ENCODE results near the gene PDIA3. TPM values are rescaled to one million over a fixed set of nuclear protein-coding genes. Genes with fewer than 3 reads are reported as not detected.

The PDIA3 gene
- total and polyA plus RNA-seq, 2 of the 13 experiments (the other 11 are each of a cell fraction or from before 2014, with no cell fraction given): 238 to 433 TPM

- no peak for TF ChIP-seq ZFP36 (IDR thresholded peaks at IDR 0.05; ENCODE audit: borderline replicate concordance, low read depth, low read length, partially characterized antibody)
- TF ChIP-seq FOXP4 (CRISPR knock-in tag; IDR thresholded peaks at IDR 0.05): peak; percentile 39; the same call in 1 of the 2 replicates
- peak; percentile 16; the same call in 1 of the 2 replicates for TF ChIP-seq IRF9 (CRISPR knock-in tag; IDR thresholded peaks at IDR 0.05; ENCODE audit: borderline replicate concordance)
- no peak for TF ChIP-seq CREB3 (CRISPR knock-in tag; IDR thresholded peaks at IDR 0.05)
- TF ChIP-seq MATR3 (CRISPR knock-in tag; IDR thresholded peaks at IDR 0.05): no peak
- no peak for TF ChIP-seq ELF3 (CRISPR knock-in tag; IDR thresholded peaks at IDR 0.05)
- TF ChIP-seq ISX (CRISPR knock-in tag; conservative IDR thresholded peaks at IDR 0.05): no peak; the same call in 1 of the 2 replicates
- TF ChIP-seq ZNF639 (CRISPR knock-in tag; conservative IDR thresholded peaks at IDR 0.05): peak; percentile 62; the same call in 1 of the 2 replicates
- TF ChIP-seq ZNF547 (CRISPR knock-in tag; IDR thresholded peaks at IDR 0.05): peak; percentile 80
- no peak for TF ChIP-seq ZNF333 (CRISPR knock-in tag; IDR thresholded peaks at IDR 0.05; ENCODE audit: borderline replicate concordance)
- TF ChIP-seq HNRNPH1 (optimal IDR thresholded peaks at IDR 0.05; ENCODE audit: low read depth, low read length): no peak
- TF ChIP-seq PHF20 (CRISPR knock-in tag; IDR thresholded peaks at IDR 0.05): no peak; the same call in 1 of the 2 replicates
- 0 out of 2 replicates have a peak, but pooled peaks have one; percentile 38 for TF ChIP-seq SAFB2 (CRISPR knock-in tag; IDR thresholded peaks at IDR 0.05; ENCODE audit: borderline replicate concordance, low read depth)
- peak; percentile 48 for TF ChIP-seq ZNF18 (CRISPR knock-in tag; IDR thresholded peaks at IDR 0.05; ENCODE audit: insufficient replicate concordance)
- TF ChIP-seq XBP1 (CRISPR knock-in tag; IDR thresholded peaks at IDR 0.05): 0 out of 2 replicates have a peak, but pooled peaks have one; percentile 17
- TF ChIP-seq GRHL1 (CRISPR knock-in tag; conservative IDR thresholded peaks at IDR 0.05): no peak
- TF ChIP-seq ZNF558 (CRISPR knock-in tag; IDR thresholded peaks at IDR 0.05; ENCODE audit: borderline replicate concordance): no peak
- TF ChIP-seq MXD1 (CRISPR knock-in tag; IDR thresholded peaks at IDR 0.05): no peak
- peak; percentile 56; the same call in 1 of the 2 replicates for TF ChIP-seq GLI4 (CRISPR knock-in tag; IDR thresholded peaks at IDR 0.05; ENCODE audit: borderline replicate concordance)
These were observed 31.2 kb downstream of the PDIA3 start (continued) for GRCh38 chr15:43777267-43777914.

Measured in HepG2 (cell line).